Skeletal muscle tissue (tissue), 4 donors: ENCODE measurements around the gene PARP15. TPM values are rescaled to one million over a fixed set of nuclear protein-coding genes. Genes with fewer than 3 reads are reported as not detected.

Experiments
- H3K27ac ChIP-seq: one replicate; pipeline ENCODE4 v1.7.0; 2013; ENCODE audit warnings: mild to moderate bottlenecking, low read depth, low read length, inconsistent platforms
- H3K27me3 ChIP-seq, 3 donors: one replicate each; pipeline ENCODE4 v1.7.0; 2013; ENCODE audit warnings: low read length in 3 of 3; ENCODE audit not compliant: control insufficient read depth in 3 of 3, insufficient read depth in 3 of 3
- H3K36me3 ChIP-seq, 3 donors: one replicate each; pipeline ENCODE4 v1.7.0; 2013; ENCODE audit warnings: low read length in 3 of 3; ENCODE audit not compliant: control insufficient read depth in 3 of 3, insufficient read depth in 3 of 3
- H3K4me1 ChIP-seq, 3 donors: one replicate each; pipeline ENCODE4 v1.7.0; 2013; ENCODE audit warnings: low read length in 3 of 3, mild to moderate bottlenecking in 3 of 3; ENCODE audit not compliant: control insufficient read depth in 3 of 3, insufficient read depth in 3 of 3
- H3K4me3 ChIP-seq, 3 donors: one replicate each; pipeline ENCODE4 v1.7.0; 2013; ENCODE audit warnings: low read length in 3 of 3
- H3K9ac ChIP-seq, 3 donors: one replicate each; pipeline ENCODE4 v1.7.0; 2013; ENCODE audit warnings: low read length in 3 of 3, mild to moderate bottlenecking in 3 of 3, moderate library complexity in 2 of 3, low read depth in 1 of 3
- H3K9me3 ChIP-seq, 3 donors: one replicate each; pipeline ENCODE4 v1.7.0; 2013; ENCODE audit warnings: low read length in 3 of 3; ENCODE audit not compliant: control insufficient read depth in 3 of 3
- total RNA-seq: library from RNA; depleted of rRNA; stranded (reverse); fragments of >200 nt; gene quantifications from one replicate; pipeline ENCODE4 v1.2.3, GENCODE V29; 2014
- donor health status: Osteomylitis.

The PARP15 gene
- total RNA-seq, 1 donor from 2014 or later, result 2.6 TPM

DNA sequence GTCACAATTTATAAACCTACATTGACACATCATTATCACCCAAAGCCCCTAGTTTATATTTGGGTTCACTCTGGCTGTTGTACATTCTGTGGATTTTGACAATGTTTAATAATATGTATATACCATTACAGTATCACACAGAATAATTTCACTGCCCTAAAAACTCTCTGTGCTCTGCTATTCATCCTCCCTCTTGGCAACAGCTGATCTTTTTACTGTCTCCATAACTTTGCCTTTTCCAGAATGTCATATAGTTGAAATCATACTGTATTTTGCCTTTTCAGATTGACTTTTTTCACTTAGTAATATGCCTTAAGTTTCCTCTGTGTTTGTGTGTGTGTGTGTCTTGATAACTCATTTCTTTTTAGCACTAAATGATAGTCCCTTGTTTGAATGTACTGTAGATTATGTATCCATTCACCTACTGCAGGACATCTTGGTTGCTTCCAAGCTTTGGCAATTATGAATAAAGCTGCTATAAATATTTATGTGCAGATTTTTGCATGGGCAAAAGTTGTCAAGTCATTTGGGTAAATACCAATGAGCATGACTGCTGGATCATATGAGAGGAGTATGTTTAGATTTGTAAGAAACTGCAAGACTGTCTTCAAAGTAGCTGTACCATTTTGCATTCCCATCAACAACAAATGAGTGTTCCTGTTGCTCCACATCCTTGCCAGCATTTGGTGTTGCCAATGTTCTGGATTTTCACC is 9.5 kb downstream of the PARP15 start:
- H3K36me3 ChIP-seq, result no peaks in the 10 kb centered on the region
- H3K27ac ChIP-seq, result no peak overlapping the region
- H3K9me3 ChIP-seq, result peaks cover 0 to 2% (median 0%) of the 10 kb centered on the region in 3 donors
- no peaks in the 10 kb centered on the region for H3K27me3 ChIP-seq
- H3K9ac ChIP-seq, result no peak overlapping the region
- H3K4me3 ChIP-seq, result no peak overlapping the region
- no peaks in the 10 kb centered on the region for H3K4me1 ChIP-seq

DNA sequence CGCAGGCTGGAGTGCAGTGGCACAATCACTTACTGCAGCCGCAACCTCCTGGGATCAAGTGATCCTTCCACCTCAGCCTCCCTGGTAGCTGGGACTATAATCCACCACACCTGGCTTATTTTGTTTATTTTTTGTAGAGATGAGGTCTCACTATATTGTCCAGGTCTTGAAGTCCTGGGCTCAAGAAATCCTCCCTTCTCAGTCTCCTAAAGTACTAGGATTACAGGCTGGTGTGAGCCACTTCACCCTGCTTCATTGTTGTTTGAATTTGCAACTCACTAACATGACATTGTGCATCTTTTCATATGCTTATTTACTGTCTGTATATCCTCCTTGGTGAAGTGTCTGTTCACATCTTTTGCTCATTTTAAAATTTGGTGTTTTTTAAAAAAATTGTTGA is 10.1 kb downstream of the PARP15 start:
- Histone ChIP-seq H3K4me3 (no peak overlapping the region), H3K4me1 (no peaks in the 10 kb centered on the region), H3K9ac (no peak overlapping the region), H3K9me3 (peaks cover 0 to under 1% (median 0%) of the 10 kb centered on the region in 3 donors), H3K36me3 (no peaks in the 10 kb centered on the region), H3K27ac (no peak overlapping the region), H3K27me3 (no peaks in the 10 kb centered on the region)

DNA sequence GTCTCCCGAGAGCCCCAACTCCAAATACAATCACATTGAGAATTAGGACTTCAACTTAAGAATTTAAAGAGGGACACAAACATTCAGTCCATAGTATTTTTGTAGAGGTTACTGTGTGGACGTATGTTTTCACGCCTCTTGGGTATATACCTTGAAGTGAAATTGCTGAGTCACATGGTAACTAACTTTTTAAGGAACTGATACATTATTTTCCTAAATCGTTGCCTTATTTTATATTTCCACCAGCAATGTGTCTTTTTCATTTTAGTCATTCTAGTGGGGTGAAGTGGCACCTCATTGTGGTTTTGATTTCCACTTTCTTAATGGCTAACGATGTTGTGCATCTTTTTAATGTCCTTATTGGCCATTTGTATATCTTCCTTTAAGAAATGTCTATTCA is 11.8 kb downstream of the PARP15 start:
- H3K4me1 ChIP-seq, result no peaks in the 10 kb centered on the region
- H3K4me3 ChIP-seq, result no peak overlapping the region
- H3K27me3 ChIP-seq, result no peaks in the 10 kb centered on the region
- no peak overlapping the region for H3K27ac ChIP-seq
- H3K9me3 ChIP-seq, result peaks cover 0 to 2% (median 0%) of the 10 kb centered on the region in 3 donors
- H3K9ac ChIP-seq, result no peak overlapping the region
- H3K36me3 ChIP-seq, result no peaks in the 10 kb centered on the region

DNA sequence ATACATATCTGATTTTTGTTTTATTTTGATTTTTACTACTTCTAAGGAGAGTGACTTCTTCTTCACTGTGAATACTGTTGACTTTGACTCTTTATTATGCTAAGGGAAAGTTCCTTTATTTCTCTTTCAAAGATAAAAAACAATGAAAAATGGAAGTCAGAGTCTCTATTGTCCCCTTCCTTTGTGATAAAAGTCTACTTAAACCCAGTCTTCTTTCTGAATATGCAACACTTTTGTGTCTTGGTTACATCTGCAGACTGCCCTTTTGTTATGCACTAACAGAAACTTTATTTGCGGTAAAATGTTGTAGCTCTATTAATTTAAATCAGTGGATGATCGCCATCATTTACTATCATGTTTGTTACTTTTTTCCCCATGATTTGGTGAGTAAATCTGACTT is 13.2 kb downstream of the PARP15 start:
- Histone ChIP-seq H3K36me3 (no peaks in the 10 kb centered on the region), H3K9ac (no peak overlapping the region), H3K27me3 (no peaks in the 10 kb centered on the region), H3K9me3 (peaks cover 0 to 2% (median 0%) of the 10 kb centered on the region in 3 donors), H3K27ac (no peak overlapping the region), H3K4me1 (no peaks in the 10 kb centered on the region), H3K4me3 (no peak overlapping the region)

DNA sequence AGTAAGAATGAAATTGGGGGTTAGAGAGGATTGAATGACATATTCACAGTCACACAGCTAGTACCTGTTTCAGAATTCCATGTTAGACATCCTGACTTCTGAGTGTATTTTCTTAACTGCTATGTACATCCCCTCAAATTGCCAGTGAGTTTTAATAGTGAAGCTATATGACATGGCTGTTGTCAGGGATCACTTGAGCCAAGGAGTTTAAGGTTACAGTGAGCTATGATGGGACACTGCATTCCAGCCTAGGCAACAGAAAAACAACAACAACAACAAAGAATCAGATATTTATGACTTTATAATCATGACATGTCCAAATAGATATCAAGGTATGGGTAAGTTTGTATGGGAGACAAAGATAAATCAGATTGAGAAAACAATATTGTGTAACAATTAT is 16.6 kb downstream of the PARP15 start:
- Histone ChIP-seq H3K27ac (no peak overlapping the region), H3K4me1 (no peaks in the 10 kb centered on the region), H3K27me3 (no peaks in the 10 kb centered on the region), H3K36me3 (no peaks in the 10 kb centered on the region), H3K9ac (no peak overlapping the region), H3K4me3 (no peak overlapping the region), H3K9me3 (peaks cover 0 to 2% (median 0%) of the 10 kb centered on the region in 3 donors)

DNA sequence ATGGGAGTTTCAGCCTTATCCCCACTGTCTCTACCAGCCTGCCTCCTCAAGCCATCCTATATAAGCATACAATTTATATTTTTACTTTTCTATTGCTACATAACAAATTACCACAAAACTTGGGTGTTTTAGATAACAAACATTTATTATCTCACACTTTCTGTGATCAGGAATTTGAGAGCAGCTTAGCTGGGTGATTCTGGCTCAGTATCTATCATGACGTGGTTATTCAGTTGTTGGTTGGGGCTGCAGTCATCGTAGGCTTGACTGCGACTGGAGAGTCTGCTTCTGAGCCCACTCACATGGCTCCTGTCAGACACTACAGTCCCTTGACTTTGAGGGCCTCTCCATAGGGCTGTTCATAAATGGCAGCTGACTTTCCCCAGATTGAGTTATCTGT is 20.7 kb downstream of the PARP15 start:
- Histone ChIP-seq H3K9me3 (no peaks in the 10 kb centered on the region), H3K4me1 (no peaks in the 10 kb centered on the region), H3K4me3 (no peak overlapping the region), H3K36me3 (no peaks in the 10 kb centered on the region), H3K27ac (no peak overlapping the region), H3K27me3 (no peaks in the 10 kb centered on the region), H3K9ac (no peak overlapping the region)

DNA sequence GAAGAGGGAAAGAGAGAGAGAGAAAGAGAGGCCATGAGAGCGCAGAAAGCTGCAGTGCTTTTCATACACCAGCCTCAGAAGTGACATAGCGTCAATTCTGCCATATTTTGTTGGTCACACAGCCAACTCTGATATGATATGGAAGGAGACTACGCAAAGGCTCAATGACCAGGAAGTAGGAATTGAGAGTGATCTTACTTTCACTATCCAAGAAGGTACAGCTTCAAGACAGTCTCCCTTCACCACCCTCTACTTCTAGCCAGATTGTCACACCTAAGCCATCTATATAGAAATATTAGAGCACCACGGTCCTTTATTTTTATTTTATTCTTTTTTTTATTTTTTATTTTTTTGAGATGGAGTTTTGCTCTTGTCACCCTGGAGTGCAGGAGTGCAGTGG is 21.1 kb downstream of the PARP15 start:
- Histone ChIP-seq H3K27me3 (no peaks in the 10 kb centered on the region), H3K27ac (no peak overlapping the region), H3K36me3 (no peaks in the 10 kb centered on the region), H3K4me3 (no peak overlapping the region), H3K9ac (no peak overlapping the region), H3K4me1 (no peaks in the 10 kb centered on the region), H3K9me3 (no peaks in the 10 kb centered on the region)

DNA sequence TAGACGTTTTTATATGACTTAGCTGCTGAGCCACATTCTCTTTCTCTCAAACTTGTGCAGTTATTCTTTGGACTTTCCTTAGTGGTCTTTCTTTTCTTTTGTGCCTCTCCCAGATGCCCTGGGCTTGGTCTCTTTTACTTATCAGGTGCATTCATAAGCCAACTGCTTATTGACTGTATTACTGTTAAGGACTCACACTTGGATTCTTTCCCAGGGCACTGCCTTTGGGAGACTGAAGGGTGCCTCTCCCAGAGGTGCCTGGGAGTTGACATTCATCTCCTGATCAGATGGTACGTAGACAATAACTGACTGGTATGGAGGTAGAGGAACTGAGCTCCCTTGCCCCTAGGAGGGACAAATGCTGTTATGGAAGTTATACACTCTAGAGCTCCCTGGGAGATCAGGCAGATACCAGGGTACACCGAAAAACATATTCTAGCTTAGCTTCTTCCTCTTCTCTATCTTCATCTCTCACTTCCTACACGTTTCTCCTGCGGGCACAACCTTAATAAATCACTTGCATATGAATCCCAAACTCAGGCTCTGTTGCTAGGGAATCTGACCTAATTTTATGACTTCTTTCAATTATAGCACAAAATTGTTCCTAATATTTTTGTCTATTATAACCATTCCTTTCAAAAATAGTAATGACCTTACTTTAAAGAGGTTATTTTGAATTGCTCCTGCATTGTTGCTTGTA is 24.7 kb downstream of the PARP15 start:
- Histone ChIP-seq H3K4me3 (no peak overlapping the region), H3K27ac (no peak overlapping the region), H3K27me3 (no peaks in the 10 kb centered on the region), H3K9ac (no peak overlapping the region), H3K4me1 (no peaks in the 10 kb centered on the region), H3K9me3 (no peaks in the 10 kb centered on the region), H3K36me3 (no peaks in the 10 kb centered on the region)

DNA sequence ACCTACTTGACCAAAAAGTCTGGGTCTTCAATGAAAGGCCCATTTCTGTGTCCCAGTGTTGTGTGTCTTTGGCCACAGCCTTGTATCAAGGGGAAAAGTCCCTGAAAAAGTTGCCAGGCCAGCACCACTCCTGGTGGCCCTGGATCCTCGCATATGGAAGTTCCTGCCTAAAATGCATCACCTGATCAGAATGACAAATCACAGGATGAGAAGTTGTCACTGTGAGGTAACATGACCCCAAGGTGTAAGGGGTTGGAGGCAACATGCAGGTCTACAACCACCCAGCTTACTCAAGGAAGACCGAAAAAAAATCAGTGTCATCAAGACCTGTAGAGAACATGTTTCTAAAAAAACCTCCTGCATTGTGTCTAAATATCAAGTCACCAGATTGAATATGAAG is 25.6 kb downstream of the PARP15 start:
- Histone ChIP-seq H3K9me3 (no peaks in the 10 kb centered on the region), H3K36me3 (no peaks in the 10 kb centered on the region), H3K27me3 (no peaks in the 10 kb centered on the region), H3K9ac (no peak overlapping the region), H3K4me3 (no peak overlapping the region), H3K4me1 (no peaks in the 10 kb centered on the region), H3K27ac (no peak overlapping the region)

DNA sequence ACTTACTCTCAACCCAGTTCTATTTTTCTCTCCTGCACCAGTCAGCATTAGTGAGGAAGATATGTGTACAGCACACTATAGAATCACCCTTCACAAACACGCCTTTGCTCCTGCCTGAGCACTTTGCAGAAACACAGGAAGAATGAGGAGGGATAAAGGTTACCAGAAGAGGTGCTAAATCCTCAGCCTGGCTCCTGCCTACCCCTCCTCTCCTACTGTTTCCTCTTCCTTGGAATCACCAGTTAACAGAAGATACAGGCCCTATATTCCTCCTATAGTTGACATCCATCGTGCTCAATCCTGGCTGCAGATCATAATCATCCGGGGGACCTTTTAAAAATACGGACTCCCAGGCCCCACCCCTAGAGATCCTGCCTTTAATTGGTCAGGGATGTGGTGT is 28.9 kb downstream of the PARP15 start:
- Histone ChIP-seq H3K27ac (no peak overlapping the region), H3K9me3 (no peaks in the 10 kb centered on the region), H3K4me1 (no peaks in the 10 kb centered on the region), H3K36me3 (peaks cover 0 to 2% (median 0%) of the 10 kb centered on the region in 3 donors), H3K4me3 (no peak overlapping the region), H3K27me3 (no peaks in the 10 kb centered on the region), H3K9ac (no peak overlapping the region)
